PC-3 (cell line): ENCODE results near the gene PDE2A. TPM values are rescaled to one million over a fixed set of nuclear protein-coding genes. Genes with fewer than 3 reads are reported as not detected.
A peak's percentile ranks its signal among the peaks of the same experiment; 100 is the strongest.

Experiments used
- ATAC-seq: fragments of 200-7000 bp; cut with Tn5 transposase; 2 replicates; pipeline ENCODE4 v1.9.1; 2020; ENCODE audit warnings: mild to moderate bottlenecking, moderate library complexity
- BruUV-seq: library from RNA; stranded (reverse); fragments of 400-500 nt; replicated peaks from 2 replicates; lab custom pipeline; 2021; lab: Mats Ljungman, UMichigan
- CTCF ChIA-PET: fragments of 300-600 bp; sonication (Branson Sonifier 250); formaldehyde crosslinking; loops from one replicate; lab custom pipeline; 2022; ENCODE audit warnings: antibody characterized with exemption; lab: Charles Lee
- POLR2A ChIA-PET: fragments of 300-600 bp; sonication (Branson Sonifier 250); formaldehyde crosslinking; loops from one replicate; lab custom pipeline; 2022; ENCODE audit warnings: antibody characterized with exemption; ENCODE audit not compliant: unreplicated experiment; lab: Charles Lee
- DNase-seq: peaks from one replicate; pipeline ENCODE4 v3.0.0-alpha.2; 2015
- H2AFZ ChIP-seq: fragments of 300-600 bp; sonication (generic); 2 replicates; pipeline ENCODE4 v1.6.0; 2016; ENCODE audit warnings: antibody characterized with exemption, low read length
- H3F3A ChIP-seq: fragments of 300-600 bp; sonication (generic); one replicate; pipeline ENCODE4 v1.6.0; 2017; ENCODE audit warnings: antibody characterized with exemption, low read length, control low read depth, mild to moderate bottlenecking; ENCODE audit not compliant: unreplicated experiment
- H3K27ac ChIP-seq: fragments of 300-600 bp; sonication (generic); 2 replicates; pipeline ENCODE4 v1.5.1; 2016; ENCODE audit warnings: mild to moderate bottlenecking, low read length
- H3K27me3 ChIP-seq: fragments of 300-600 bp; sonication (generic); 2 replicates; pipeline ENCODE4 v1.6.1; 2016; ENCODE audit warnings: low read length, mixed read lengths
- H3K36me3 ChIP-seq: fragments of 300-600 bp; sonication (generic); 2 replicates; pipeline ENCODE4 v1.6.1; 2016; ENCODE audit warnings: low read depth, mixed run types, low read length, mixed read lengths
- H3K4me1 ChIP-seq: fragments of 300-600 bp; sonication (generic); 2 replicates; pipeline ENCODE4 v1.5.1; 2016; ENCODE audit warnings: low read length; ENCODE audit not compliant: insufficient read depth
- H3K4me2 ChIP-seq: fragments of 300-600 bp; sonication (generic); 2 replicates; pipeline ENCODE4 v1.6.0; 2016; ENCODE audit warnings: low read length
- H3K4me3 ChIP-seq: fragments of 300-600 bp; sonication (generic); 2 replicates; pipeline ENCODE4 v1.5.1; 2016; ENCODE audit warnings: mild to moderate bottlenecking, low read length, mixed read lengths
- H3K79me2 ChIP-seq: fragments of 300-600 bp; sonication (generic); 2 replicates; pipeline ENCODE4 v1.6.1; 2017; ENCODE audit warnings: low read length, mixed read lengths
- H3K9ac ChIP-seq: fragments of 300-600 bp; sonication (generic); 2 replicates; pipeline ENCODE4 v1.6.0; 2016; ENCODE audit warnings: mild to moderate bottlenecking, low read length
- H3K9me2 ChIP-seq: fragments of 300-600 bp; sonication (generic); replicated peaks from 2 replicates; pipeline ENCODE4 v1.6.1; 2016; ENCODE audit warnings: mixed run types, low read length, mixed read lengths
- H3K9me3 ChIP-seq: fragments of 300-600 bp; sonication (generic); 2 replicates; pipeline ENCODE4 v1.6.1; 2016; ENCODE audit warnings: low read length, mixed read lengths
- H4K20me1 ChIP-seq: fragments of 300-600 bp; sonication (generic); 2 replicates; pipeline ENCODE4 v1.6.1; 2016; ENCODE audit warnings: low read length, mixed read lengths
- EZH2 ChIP-seq: fragments of 300-600 bp; sonication (generic); IDR thresholded peaks from one replicate; pipeline ENCODE4 v1.6.1; 2017; ENCODE audit warnings: antibody characterized with exemption, mild to moderate bottlenecking, low read length; ENCODE audit not compliant: unreplicated experiment
- EZH2phosphoT487 ChIP-seq: fragments of 300-600 bp; sonication (generic); IDR thresholded peaks from 2 replicates; pipeline ENCODE4 v1.6.1; 2018; ENCODE audit warnings: mild to moderate bottlenecking, antibody characterized with exemption, low read length, borderline replicate concordance
- intact Hi-C: fragments of 100-400 bp; cut with micrococcal nuclease; formaldehyde crosslinking; loops from 2 replicates; pipeline ENCODE4 v1.9.0; 2023
- total RNA-seq: library from RNA; depleted of rRNA; stranded (reverse); fragments of >200 nt; gene quantifications from 2 replicates; pipeline ENCODE4 v1.2.3, GENCODE V29; 2014
- TF ChIP-seq, protein P1 (sequence below): fragments of 300-600 bp; sonication (generic); conservative IDR thresholded peaks from 2 replicates; pipeline ENCODE4 v1.5.1; 2017; ENCODE audit warnings: antibody characterized with exemption, low read depth, mild to moderate bottlenecking, low read length

Gene PDE2A
- total RNA-seq, 1 experiment from 2014 or later, result 2.6 TPM

DNA sequence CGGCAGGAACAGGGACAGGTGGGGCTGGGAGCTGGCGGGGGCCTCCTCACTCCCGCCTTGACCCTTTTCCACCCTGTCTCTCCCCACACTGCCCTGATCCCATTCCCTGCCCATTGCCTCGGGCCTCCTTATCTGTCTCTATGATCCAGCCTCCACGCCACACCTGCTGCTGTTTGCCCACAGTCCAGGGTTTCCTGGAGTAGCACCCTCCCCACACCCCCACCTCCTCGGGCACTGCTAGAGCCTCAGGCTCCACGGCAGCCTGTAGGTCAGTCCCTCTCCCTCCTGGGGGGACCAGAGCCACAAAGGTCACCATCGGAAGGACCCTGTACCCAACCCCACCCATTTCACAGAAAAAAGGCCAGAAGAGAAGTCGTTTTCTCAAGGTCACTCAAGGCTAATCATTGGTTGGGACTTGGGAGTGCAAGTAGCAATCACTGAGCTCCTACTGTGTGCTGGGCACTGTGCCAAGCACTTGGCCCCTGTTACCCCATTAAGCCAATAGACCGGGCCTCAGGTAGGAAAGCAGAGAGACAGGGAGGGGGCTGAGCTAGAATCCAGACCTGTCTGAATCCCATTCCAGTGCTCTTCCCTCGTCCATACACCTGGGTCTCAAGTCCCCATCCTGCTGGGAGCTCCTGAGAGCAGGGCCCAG, 71.8 kb downstream of the PDE2A start:
- DNase-seq (no peak), ATAC-seq (no peak)
- Histone ChIP-seq H3F3A (no peaks in the 10 kb centered on the region), H3K9me3 (no peaks in the 10 kb centered on the region), H3K79me2 (no peaks in the 10 kb centered on the region), H3K27ac (no peak overlapping the region), H3K36me3 (no peaks in the 10 kb centered on the region), H3K4me3 (no peak overlapping the region), H4K20me1 (no peaks in the 10 kb centered on the region), H3K9ac (no peak overlapping the region), H3K9me2 (no peaks in the 10 kb centered on the region), H2AFZ (no peak overlapping the region), H3K4me1 (0 out of 2 replicates have a peak, but pooled peaks cover 5% of the 10 kb centered on the region), H3K27me3 (no peaks in the 10 kb centered on the region; the same call in 1 of the 2 replicates), H3K4me2 (no peak overlapping the region)
- ChIA-PET POLR2A (no interaction called here), CTCF (no interaction called here)
- BruUV-seq, result no TSS peak
- TF ChIP-seq EZH2phosphoT487 (no peak), EZH2 (no peak)
- TF ChIP-seq, protein P1, sequence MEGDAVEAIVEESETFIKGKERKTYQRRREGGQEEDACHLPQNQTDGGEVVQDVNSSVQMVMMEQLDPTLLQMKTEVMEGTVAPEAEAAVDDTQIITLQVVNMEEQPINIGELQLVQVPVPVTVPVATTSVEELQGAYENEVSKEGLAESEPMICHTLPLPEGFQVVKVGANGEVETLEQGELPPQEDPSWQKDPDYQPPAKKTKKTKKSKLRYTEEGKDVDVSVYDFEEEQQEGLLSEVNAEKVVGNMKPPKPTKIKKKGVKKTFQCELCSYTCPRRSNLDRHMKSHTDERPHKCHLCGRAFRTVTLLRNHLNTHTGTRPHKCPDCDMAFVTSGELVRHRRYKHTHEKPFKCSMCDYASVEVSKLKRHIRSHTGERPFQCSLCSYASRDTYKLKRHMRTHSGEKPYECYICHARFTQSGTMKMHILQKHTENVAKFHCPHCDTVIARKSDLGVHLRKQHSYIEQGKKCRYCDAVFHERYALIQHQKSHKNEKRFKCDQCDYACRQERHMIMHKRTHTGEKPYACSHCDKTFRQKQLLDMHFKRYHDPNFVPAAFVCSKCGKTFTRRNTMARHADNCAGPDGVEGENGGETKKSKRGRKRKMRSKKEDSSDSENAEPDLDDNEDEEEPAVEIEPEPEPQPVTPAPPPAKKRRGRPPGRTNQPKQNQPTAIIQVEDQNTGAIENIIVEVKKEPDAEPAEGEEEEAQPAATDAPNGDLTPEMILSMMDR, result no peak
- intact Hi-C loops, result no loop called here

DNA sequence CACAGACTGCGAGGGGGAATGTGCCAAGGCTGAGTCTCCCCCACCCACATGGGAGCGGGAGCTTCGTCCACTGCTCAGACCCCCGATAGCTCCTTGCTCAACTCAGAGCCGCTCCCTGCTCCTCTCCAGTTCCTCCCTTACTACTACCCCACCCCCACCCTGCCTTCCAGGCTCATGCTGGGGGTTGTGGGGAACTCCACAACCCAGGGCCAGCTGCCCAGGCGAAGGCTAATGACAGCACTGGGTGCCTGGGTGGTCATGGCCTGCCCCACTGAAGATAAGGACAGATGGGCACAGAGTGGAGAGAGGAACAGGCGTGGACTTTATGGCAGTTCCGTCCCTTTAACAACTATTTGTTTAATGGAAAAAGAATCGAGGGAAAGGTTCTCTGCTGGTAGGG, 73.7 kb downstream of the PDE2A start:
- Histone ChIP-seq H3K4me1 (0 out of 2 replicates have a peak, but pooled peaks cover 5% of the 10 kb centered on the region), H3F3A (no peaks in the 10 kb centered on the region), H4K20me1 (no peaks in the 10 kb centered on the region), H3K27ac (no peak overlapping the region), H3K9ac (no peak overlapping the region), H3K36me3 (no peaks in the 10 kb centered on the region), H3K4me2 (no peak overlapping the region), H3K27me3 (peaks cover 10% of the 10 kb centered on the region; the same call in 1 of the 2 replicates), H3K9me2 (no peaks in the 10 kb centered on the region), H2AFZ (no peak overlapping the region), H3K4me3 (no peak overlapping the region), H3K9me3 (no peaks in the 10 kb centered on the region), H3K79me2 (no peaks in the 10 kb centered on the region)
- ATAC-seq (0 out of 2 replicates have a peak, but pooled peaks have one; percentile 12), DNase-seq (no peak)
- ChIA-PET CTCF (no interaction called here), POLR2A (no interaction called here)
- intact Hi-C loops, result no loop called here
- BruUV-seq, result no TSS peak
- TF ChIP-seq EZH2phosphoT487 (no peak), EZH2 (no peak)
- TF ChIP-seq, protein P1, result no peak
